IMR-90 (cell line): ENCODE measurements around the gene EIF6. TPM values are rescaled to one million over a fixed set of nuclear protein-coding genes. Genes with fewer than 3 reads are reported as not detected.
"Not testable (repeated sequence)": the region's sequence is repeated elsewhere in the genome, so short reads cannot be mapped to it uniquely, and the experiment has no call there.

ENCODE experiments used
- ATAC-seq: fragments of 200-7000 bp; cut with Tn5 transposase; 2 replicates; pipeline ENCODE4 v1.9.1; 2020; ENCODE audit warnings: low read depth, mild to moderate bottlenecking, moderate library complexity
- BruUV-seq: library from RNA; stranded (reverse); fragments of 400-500 nt; replicated peaks from 2 replicates; lab custom pipeline; 2021; lab: Mats Ljungman, UMichigan
- CTCF ChIA-PET: fragments of 300-600 bp; formaldehyde crosslinking; extraction: SDS; loops from one replicate; lab custom pipeline; 2021; ENCODE audit warnings: antibody characterized with exemption; lab: Yijun Ruan, JAX
- POLR2A ChIA-PET: fragments of 300-600 bp; sonication (Branson Sonifier 250); formaldehyde crosslinking; loops from one replicate; lab custom pipeline; 2022; ENCODE audit warnings: antibody characterized with exemption; ENCODE audit not compliant: unreplicated experiment; lab: Charles Lee
- DNase-seq: peaks from one replicate; pipeline ENCODE4 v3.0.0; 2013
- H2AFZ ChIP-seq: replicated peaks from 2 replicates; pipeline ENCODE3; 2013; ENCODE audit warnings: low read length, mild to moderate bottlenecking; ENCODE audit not compliant: poor library complexity
- H2AK5ac ChIP-seq: 2 replicates; pipeline ENCODE4 v1.6.1; 2013; ENCODE audit warnings: low read depth, low read length, inconsistent platforms
- H2AK9ac ChIP-seq: replicated peaks from 2 replicates; pipeline ENCODE3; 2013; ENCODE audit warnings: mild to moderate bottlenecking, low read depth, low read length, moderate library complexity; ENCODE audit not compliant: poor library complexity
- H2BK120ac ChIP-seq: 2 replicates; pipeline ENCODE4 v1.6.1; 2013; ENCODE audit warnings: low read depth, low read length, inconsistent platforms
- H2BK15ac ChIP-seq: 3 replicates; pipeline ENCODE4 v1.6.1; 2013; ENCODE audit warnings: low read depth, low read length, inconsistent platforms
- H2BK20ac ChIP-seq: 2 replicates; pipeline ENCODE4 v1.6.1; 2013; ENCODE audit warnings: low read depth, mild to moderate bottlenecking, inconsistent platforms, low read length, moderate library complexity
- H2BK5ac ChIP-seq: 2 replicates; pipeline ENCODE4 v1.6.1; 2013; ENCODE audit warnings: mild to moderate bottlenecking, low read depth, low read length, inconsistent platforms; ENCODE audit not compliant: poor library complexity, severe bottlenecking
- H3K14ac ChIP-seq: replicated peaks from 2 replicates; pipeline ENCODE4 v1.6.1; 2013; ENCODE audit warnings: low read depth, low read length, inconsistent platforms
- H3K18ac ChIP-seq: 2 replicates; pipeline ENCODE4 v1.6.1; 2013; ENCODE audit warnings: low read depth, low read length, control low read depth
- H3K23ac ChIP-seq: 2 replicates; pipeline ENCODE4 v1.6.1; 2013; ENCODE audit warnings: low read depth, low read length, inconsistent platforms
- H3K27ac ChIP-seq: 2 replicates; pipeline ENCODE4 v1.5.1; 2013; ENCODE audit warnings: mild to moderate bottlenecking, control low read depth, low read length; ENCODE audit not compliant: insufficient read depth
- H3K27me3 ChIP-seq: 2 replicates; pipeline ENCODE4 v1.6.1; 2013; ENCODE audit warnings: low read length; ENCODE audit not compliant: control insufficient read depth, insufficient read depth
- H3K36me3 ChIP-seq: 2 replicates; pipeline ENCODE4 v1.6.1; 2013; ENCODE audit warnings: low read length, mixed read lengths; ENCODE audit not compliant: control insufficient read depth, insufficient read depth
- H3K4ac ChIP-seq: 2 replicates; pipeline ENCODE4 v1.6.1; 2013; ENCODE audit warnings: low read depth, low read length, inconsistent platforms
- H3K4me1 ChIP-seq: 2 replicates; pipeline ENCODE4 v1.6.1; 2013; ENCODE audit warnings: low read length, mixed read lengths; ENCODE audit not compliant: control insufficient read depth, insufficient read depth
- H3K4me2 ChIP-seq: 2 replicates; pipeline ENCODE4 v1.6.1; 2013; ENCODE audit warnings: low read depth, mild to moderate bottlenecking, control low read depth, low read length, moderate library complexity
- H3K4me3 ChIP-seq: 2 replicates; pipeline ENCODE4 v1.5.1; 2013; ENCODE audit warnings: low read depth, mild to moderate bottlenecking, control low read depth, low read length, moderate library complexity; ENCODE audit not compliant: insufficient read depth
- H3K56ac ChIP-seq: 2 replicates; pipeline ENCODE4 v1.6.1; 2013; ENCODE audit warnings: low read length, inconsistent platforms; ENCODE audit not compliant: insufficient read depth; ENCODE audit errors: extremely low read depth
- H3K79me1 ChIP-seq, 2 experiments: 2 replicates each; pipeline ENCODE4 v1.6.1; 2013; ENCODE audit warnings: low read length in 2 of 2, inconsistent platforms in 1 of 2, low read depth in 1 of 2
- H3K9ac ChIP-seq: 2 replicates; pipeline ENCODE4 v1.6.1; 2013; ENCODE audit warnings: low read depth, low read length, control low read depth
- H3K9me1 ChIP-seq: 2 replicates; pipeline ENCODE4 v1.6.1; 2013; ENCODE audit warnings: low read length, inconsistent platforms; ENCODE audit not compliant: insufficient read depth
- H3K9me3 ChIP-seq: 2 replicates; pipeline ENCODE4 v1.6.1; 2013; ENCODE audit warnings: low read length; ENCODE audit not compliant: control insufficient read depth, insufficient read depth
- H4K20me1 ChIP-seq: 2 replicates; pipeline ENCODE4 v1.6.1; 2013; ENCODE audit warnings: low read length, inconsistent platforms; ENCODE audit not compliant: insufficient read depth
- H4K5ac ChIP-seq: 2 replicates; pipeline ENCODE4 v1.6.1; 2013; ENCODE audit warnings: mild to moderate bottlenecking, low read depth, low read length, control low read depth
- H4K8ac ChIP-seq, 2 experiments: 2 replicates each; pipeline ENCODE4 v1.6.1; 2013; ENCODE audit warnings: low read depth in 2 of 2, low read length in 2 of 2, control low read depth in 1 of 2, inconsistent platforms in 1 of 2
- H4K91ac ChIP-seq: 2 replicates; pipeline ENCODE4 v1.6.1; 2013; ENCODE audit warnings: low read depth, low read length, inconsistent platforms; ENCODE audit not compliant: insufficient read depth
- BHLHE40 ChIP-seq: fragments of 150-350 bp; IDR thresholded peaks from 2 replicates; pipeline ENCODE4 v1.6.1; 2016; ENCODE audit warnings: mild to moderate bottlenecking, low read depth, low read length
- SMC3 ChIP-seq: fragments of 150-350 bp; IDR thresholded peaks from 2 replicates; pipeline ENCODE4 v1.6.1; 2016; ENCODE audit warnings: low read depth, mild to moderate bottlenecking, antibody characterized with exemption, low read length, moderate library complexity
- WGBS, 2 experiments: methylation state at CpG; one replicate each; pipeline versions ENCODE4 v1.1.5 to v1.1.7; 2013; ENCODE audit warnings: missing lambda C conversion rate in 2 of 2; ENCODE audit not compliant: insufficient read length in 1 of 2; ENCODE audit errors: extremely low coverage in 2 of 2; 5-methylcytosine and 5-hydroxymethylcytosine counted together
- dilution Hi-C: fragments of 300-500 bp; cut with HindIII; formaldehyde crosslinking; loops from one replicate; pipeline ENCODE4 v1.14.3; 2018; ENCODE audit warnings: low sequenced_read_pairs; ENCODE audit not compliant: unreplicated experiment
- in situ Hi-C: fragments of 300-500 bp; cut with MboI; formaldehyde crosslinking; loops from 3 replicates; pipeline ENCODE4 v1.14.3; 2019; ENCODE audit warnings: low sequenced_read_pairs, inconsistent platforms, mixed read lengths
- intact Hi-C: fragments of 100-400 bp; cut with micrococcal nuclease; formaldehyde crosslinking; loops from 2 replicates; pipeline ENCODE4 v1.10.0; 2022
- polyA plus RNA-seq, 3 experiments: library from polyadenylated mRNA; depleted of rRNA; stranded (reverse); fragments of >200 nt; gene quantifications; 2 replicates each; pipeline ENCODE4 v1.2.3, GENCODE V29; 2012; ENCODE audit warnings: low replicate concordance in 1 of 3
- total RNA-seq: library from RNA; depleted of rRNA; stranded (reverse); fragments of >200 nt; gene quantifications from 2 replicates; pipeline ENCODE4 v1.2.3, GENCODE V29; 2012

EIF6 gene
- total and polyA plus RNA-seq, 2 of the 4 experiments (the other 2 are of a cell fraction): 215 to 227 TPM

DNA sequence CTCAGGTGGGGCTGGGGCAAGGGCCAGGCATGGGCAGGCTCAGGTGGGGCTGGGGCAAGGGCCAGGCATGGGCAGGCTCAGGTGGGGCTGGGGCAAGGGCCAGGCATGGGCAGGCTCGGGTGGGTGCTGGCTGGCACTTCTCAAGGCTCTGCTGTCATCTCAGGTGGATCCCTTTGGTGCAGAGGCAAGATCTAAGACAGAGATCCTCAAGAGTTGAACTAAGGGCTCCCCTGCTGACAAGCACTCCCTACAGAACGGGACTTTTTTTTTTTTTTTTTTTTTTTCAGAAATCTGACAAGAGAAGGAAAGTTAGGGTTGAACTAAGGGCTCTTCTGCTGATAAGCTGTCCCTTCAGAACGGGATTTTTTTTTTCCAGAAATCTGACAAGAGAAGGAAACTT is 31.6 kb downstream of the EIF6 start:
- H3K14ac ChIP-seq: no peak overlapping the region
- no peaks in the 10 kb centered on the region for H4K20me1 ChIP-seq
- CTCF ChIA-PET: no interaction called here
- no peak overlapping the region for H3K9ac ChIP-seq
- H2AK9ac ChIP-seq: no peak overlapping the region
- H3K9me3 ChIP-seq: no peaks in the 10 kb centered on the region
- H3K36me3 ChIP-seq: no peaks in the 10 kb centered on the region
- no peak for DNase-seq
- in situ Hi-C loops (loop anchor here (25.0 kb wide), 1 partner anchor 391 kb away; the partner anchor contains the start of gene GGT7), dilution Hi-C loops (no loop called here), intact Hi-C loops (no loop called here)
- H3K4me2 ChIP-seq: no peak overlapping the region
- no peak overlapping the region for H3K23ac ChIP-seq
- POLR2A ChIA-PET: no interaction called here
- peaks cover 5% of the 10 kb centered on the region; the same call in 1 of the 2 replicates for H3K4me1 ChIP-seq
- no peaks in the 10 kb centered on the region for H3K27me3 ChIP-seq
- H4K5ac ChIP-seq: no peak overlapping the region
- TF ChIP-seq BHLHE40 (no peak), SMC3 (no peak)
- no peak overlapping the region for H4K8ac ChIP-seq
- no peak overlapping the region for H2BK120ac ChIP-seq
- H3K18ac ChIP-seq: no peak overlapping the region
- no peak overlapping the region for H3K4ac ChIP-seq
- no peak overlapping the region for H2BK20ac ChIP-seq
- H2BK15ac ChIP-seq: no peak overlapping the region
- H3K27ac ChIP-seq: no peak overlapping the region
- H3K56ac ChIP-seq: no peak overlapping the region
- no peak for ATAC-seq
- H3K79me1 ChIP-seq: 0 out of 4 replicates have a peak, but pooled peaks cover 0 to 3% of the 10 kb centered on the region in 2 experiments
- H3K4me3 ChIP-seq: no peak overlapping the region
- H4K91ac ChIP-seq: no peak overlapping the region
- H2BK5ac ChIP-seq: no peak overlapping the region
- no CpG with 5 or more reads among the region's 3 CpGs for WGBS, 2 experiments
- no TSS peak for BruUV-seq
- H2AFZ ChIP-seq: no peak overlapping the region
- H3K9me1 ChIP-seq: no peaks in the 10 kb centered on the region; the same call in 1 of the 2 replicates
- no peak overlapping the region for H2AK5ac ChIP-seq

DNA sequence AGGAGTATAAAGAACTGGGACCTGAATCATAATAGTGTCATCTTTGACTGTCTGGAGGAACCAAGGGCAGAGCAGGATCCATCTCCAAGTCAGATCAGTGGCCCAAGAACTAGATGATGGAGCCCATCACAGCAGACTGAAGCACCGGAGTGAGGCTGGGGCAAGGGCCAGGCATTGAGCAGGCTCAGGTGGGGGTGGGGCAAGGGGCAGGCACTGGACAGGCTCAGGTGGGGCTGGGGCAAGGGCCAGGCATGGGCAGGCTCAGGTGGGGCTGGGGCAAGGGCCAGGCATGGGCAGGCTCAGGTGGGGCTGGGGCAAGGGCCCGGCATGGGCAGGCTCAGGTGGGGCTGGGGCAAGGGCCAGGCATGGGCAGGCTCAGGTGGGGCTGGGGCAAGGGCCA is 32.0 kb downstream of the EIF6 start:
- H3K27ac ChIP-seq, ATAC-seq, H3K79me1 ChIP-seq, H2BK20ac ChIP-seq, H3K14ac ChIP-seq, H3K4me2 ChIP-seq, H2BK120ac ChIP-seq, H3K4me3 ChIP-seq, H3K27me3 ChIP-seq, BruUV-seq, H2AK9ac ChIP-seq, H3K36me3 ChIP-seq, DNase-seq, H2BK5ac ChIP-seq, H2AFZ ChIP-seq, H3K4me1 ChIP-seq, intact Hi-C loops, H3K18ac ChIP-seq, dilution Hi-C loops, H4K8ac ChIP-seq, H3K9ac ChIP-seq, CTCF ChIA-PET, H3K23ac ChIP-seq, H4K91ac ChIP-seq, H2BK15ac ChIP-seq, POLR2A ChIA-PET, H3K56ac ChIP-seq, H4K5ac ChIP-seq, H3K4ac ChIP-seq, H4K20me1 ChIP-seq, H2AK5ac ChIP-seq, H3K9me3 ChIP-seq, H3K9me1 ChIP-seq: not testable (repeated sequence)
- WGBS, 2 experiments: no CpG with 5 or more reads among the region's 2 CpGs
- in situ Hi-C loops: loop anchor here (25.0 kb wide), 1 partner anchor 390 kb away; the partner anchor contains the start of gene GGT7
